ENCODE data around the gene TRAT1. TPM values are rescaled to one million over a fixed set of nuclear protein-coding genes. Genes with fewer than 3 reads are reported as not detected.
"Not testable (repeated sequence)": the region's sequence is repeated elsewhere in the genome, so short reads cannot be mapped to it uniquely, and the experiment has no call there.

The TRAT1 gene
- total RNA-seq, 2 donors from 2014 or later: 0.90 TPM; not detected in 1

- Histone ChIP-seq H3K4me3 (no peak overlapping the region), H3K36me3 (no peaks in the 10 kb centered on the region), H3K27me3 (no peaks in the 10 kb centered on the region), H3K27ac (no peak overlapping the region), H3K9me3 (no peaks in the 10 kb centered on the region), H3K4me1 (no peaks in the 10 kb centered on the region)
- no peak for TF ChIP-seq CTCF (IDR thresholded peaks at IDR 0.05)
- no peak for DNase-seq (ENCODE audit: low spot score)
Measured at GRCh38 chr3:108804437-108804836, 18.1 kb upstream of the TRAT1 start.

GRCh38 chr3:108804966-108805365 lies 17.6 kb upstream of the TRAT1 start:
- Histone ChIP-seq H3K36me3 (no peaks in the 10 kb centered on the region), H3K9me3 (no peaks in the 10 kb centered on the region), H3K4me3 (no peak overlapping the region), H3K27me3 (no peaks in the 10 kb centered on the region), H3K4me1 (no peaks in the 10 kb centered on the region), H3K27ac (no peak overlapping the region)
- no peak for TF ChIP-seq CTCF (IDR thresholded peaks at IDR 0.05)
- DNase-seq (ENCODE audit: low spot score): no peak

- no peak for DNase-seq (ENCODE audit: low spot score)
- H3K4me1 ChIP-seq: no peaks in the 10 kb centered on the region
- no peaks in the 10 kb centered on the region for H3K9me3 ChIP-seq
- no peak for TF ChIP-seq CTCF (IDR thresholded peaks at IDR 0.05)
- H3K27me3 ChIP-seq: no peaks in the 10 kb centered on the region
- H3K27ac ChIP-seq: no peak overlapping the region
- H3K36me3 ChIP-seq: no peaks in the 10 kb centered on the region
- H3K4me3 ChIP-seq: no peak overlapping the region
Measured at GRCh38 chr3:108806316-108806715, 16.3 kb upstream of the TRAT1 start.

GRCh38 chr3:108818404-108818803 lies 4.2 kb upstream of the TRAT1 start:
- H3K4me1 ChIP-seq: no peaks in the 10 kb centered on the region
- no peak overlapping the region for H3K27ac ChIP-seq
- no peak overlapping the region for H3K4me3 ChIP-seq
- H3K9me3 ChIP-seq: no peaks in the 10 kb centered on the region
- no peaks in the 10 kb centered on the region for H3K27me3 ChIP-seq
- no peak for TF ChIP-seq CTCF (IDR thresholded peaks at IDR 0.05)
- DNase-seq (ENCODE audit: low spot score): no peak
- no peaks in the 10 kb centered on the region for H3K36me3 ChIP-seq

- Histone ChIP-seq H3K4me1 (no peaks in the 10 kb centered on the region), H3K27ac (no peak overlapping the region), H3K27me3 (no peaks in the 10 kb centered on the region), H3K4me3 (no peak overlapping the region), H3K9me3 (no peaks in the 10 kb centered on the region), H3K36me3 (no peaks in the 10 kb centered on the region)
- no peak for TF ChIP-seq CTCF (IDR thresholded peaks at IDR 0.05)
- no peak for DNase-seq (ENCODE audit: low spot score)
Measured at GRCh38 chr3:108820586-108820985, 2.0 kb upstream of the TRAT1 start.

GRCh38 chr3:108823227-108823626 lies 641 bp downstream of the TRAT1 start:
- H3K27ac ChIP-seq: no peak overlapping the region
- no peaks in the 10 kb centered on the region for H3K27me3 ChIP-seq
- no peak for TF ChIP-seq CTCF (IDR thresholded peaks at IDR 0.05)

GRCh38 chr3:108823803-108824202 lies 1.2 kb downstream of the TRAT1 start:
- not testable (repeated sequence) for H3K4me3 ChIP-seq; H3K36me3 ChIP-seq; DNase-seq (ENCODE audit: low spot score); H3K9me3 ChIP-seq; H3K27ac ChIP-seq; H3K4me1 ChIP-seq; H3K27me3 ChIP-seq

More at GRCh38 chr3:108823227-108823626, 641 bp downstream of the TRAT1 start:
- no peaks in the 10 kb centered on the region for H3K4me1 ChIP-seq
- H3K9me3 ChIP-seq: no peaks in the 10 kb centered on the region
- DNase-seq (ENCODE audit: low spot score): no peak
- H3K36me3 ChIP-seq: no peaks in the 10 kb centered on the region
- no peak overlapping the region for H3K4me3 ChIP-seq
